Measurements from ENCODE around the gene PDXK.

DNA sequence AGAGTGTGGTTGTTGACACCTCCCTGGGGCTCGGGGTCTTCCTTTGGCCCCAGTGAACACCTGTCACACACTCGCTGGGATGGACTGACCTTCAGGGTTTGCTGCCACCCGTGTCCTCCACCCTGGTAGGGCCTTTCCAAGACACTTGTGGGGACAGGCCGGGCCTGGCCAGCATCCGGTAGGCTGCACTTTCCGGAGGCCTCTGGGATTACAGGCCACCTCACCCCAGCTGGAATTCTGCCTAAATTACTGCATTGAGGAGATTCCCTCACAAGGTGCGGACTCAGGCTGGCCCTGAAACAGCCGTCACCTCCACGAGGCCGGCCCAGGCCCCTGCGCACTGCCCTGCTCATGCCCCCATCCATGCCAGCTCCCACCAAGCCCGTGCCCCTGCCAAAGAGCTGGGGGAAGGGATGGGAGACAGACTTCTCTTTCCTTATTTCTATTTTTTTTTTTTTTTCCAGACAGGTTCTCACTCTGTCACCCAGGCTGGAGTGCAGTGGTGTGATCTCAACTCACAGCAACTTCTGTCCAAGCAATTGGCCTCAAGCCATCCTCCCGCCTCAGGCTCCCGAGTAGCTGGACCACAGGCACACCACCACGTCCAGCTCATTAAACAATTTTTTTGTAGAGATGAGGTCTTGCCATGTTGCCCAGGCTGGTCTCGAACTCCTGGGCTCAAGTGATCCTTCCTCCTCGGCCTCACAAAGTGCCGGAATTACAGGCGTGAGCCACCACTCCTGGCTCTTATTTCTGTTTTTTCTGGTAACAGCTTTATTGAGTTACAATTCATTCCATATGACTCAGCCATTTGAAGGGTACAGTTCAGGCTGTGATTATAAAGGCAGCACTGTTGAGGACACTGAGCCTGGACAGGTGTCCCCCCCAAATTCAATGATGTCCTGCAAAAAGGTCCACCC, 45.9 kb downstream of the PDXK start:
- TF ChIP-seq, protein P1, sequence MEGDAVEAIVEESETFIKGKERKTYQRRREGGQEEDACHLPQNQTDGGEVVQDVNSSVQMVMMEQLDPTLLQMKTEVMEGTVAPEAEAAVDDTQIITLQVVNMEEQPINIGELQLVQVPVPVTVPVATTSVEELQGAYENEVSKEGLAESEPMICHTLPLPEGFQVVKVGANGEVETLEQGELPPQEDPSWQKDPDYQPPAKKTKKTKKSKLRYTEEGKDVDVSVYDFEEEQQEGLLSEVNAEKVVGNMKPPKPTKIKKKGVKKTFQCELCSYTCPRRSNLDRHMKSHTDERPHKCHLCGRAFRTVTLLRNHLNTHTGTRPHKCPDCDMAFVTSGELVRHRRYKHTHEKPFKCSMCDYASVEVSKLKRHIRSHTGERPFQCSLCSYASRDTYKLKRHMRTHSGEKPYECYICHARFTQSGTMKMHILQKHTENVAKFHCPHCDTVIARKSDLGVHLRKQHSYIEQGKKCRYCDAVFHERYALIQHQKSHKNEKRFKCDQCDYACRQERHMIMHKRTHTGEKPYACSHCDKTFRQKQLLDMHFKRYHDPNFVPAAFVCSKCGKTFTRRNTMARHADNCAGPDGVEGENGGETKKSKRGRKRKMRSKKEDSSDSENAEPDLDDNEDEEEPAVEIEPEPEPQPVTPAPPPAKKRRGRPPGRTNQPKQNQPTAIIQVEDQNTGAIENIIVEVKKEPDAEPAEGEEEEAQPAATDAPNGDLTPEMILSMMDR (optimal IDR thresholded peaks at IDR 0.05 in 1 of 3, IDR thresholded peaks at IDR 0.05 in 1 of 3, conservative IDR thresholded peaks at IDR 0.05 in 1 of 3; ENCODE audit: extremely low read depth in 1 of 3, insufficient read depth in 2 of 3, low read length in 3 of 3) = no peak
- TF ChIP-seq EZH2 (IDR thresholded peaks at IDR 0.05; ENCODE audit: low read length) = no peak
